Body of pancreas (tissue), 4 donors: ENCODE results near the gene BCL2L11.

Experiments
- POLR2A ChIP-seq, 3 donors: fragments of 450-650 bp; IDR thresholded peaks; one replicate each; pipeline ENCODE4 v1.6.1; 2016; ENCODE audit warnings: antibody characterized with exemption in 3 of 3, mild to moderate bottlenecking in 2 of 3
- TF ChIP-seq, protein P1 (sequence below), 7 experiments: fragments of 450-650 bp in 4 of 7; fragments of 200-600 bp in 3 of 7; sonication (generic) in 3 of 7; IDR thresholded peaks; one replicate each; pipeline ENCODE4 v1.5.1; 2016 to 2019; ENCODE audit warnings: antibody characterized with exemption in 7 of 7

DNA sequence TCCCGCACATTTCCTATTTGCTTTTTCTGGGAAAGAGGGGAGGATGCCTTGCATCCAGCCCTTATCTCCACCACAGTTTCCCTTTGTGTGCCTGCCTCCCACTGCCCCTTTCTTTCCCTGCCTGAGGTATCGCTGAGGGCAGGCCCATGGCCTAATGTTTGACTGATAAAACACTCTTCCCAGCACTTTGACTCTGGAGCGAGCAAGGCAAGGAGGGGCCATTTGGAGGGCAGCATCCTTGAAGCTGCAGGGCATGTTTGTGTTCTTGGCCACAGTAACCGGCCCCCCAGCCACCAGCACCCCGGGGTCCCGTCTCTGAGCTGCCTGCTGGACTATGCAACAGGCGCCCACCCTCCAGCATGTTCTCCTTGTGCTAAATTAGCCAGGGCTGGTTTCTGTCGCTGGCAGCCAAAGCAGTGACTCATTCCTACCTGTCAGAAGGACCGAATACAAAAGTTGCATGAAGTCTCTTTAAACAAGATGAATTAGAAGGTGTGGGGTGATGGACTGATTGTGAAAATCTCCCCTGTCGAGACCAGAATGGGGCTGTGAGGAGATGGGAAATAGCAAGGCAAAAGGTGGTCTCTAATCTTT is 50.7 kb downstream of the BCL2L11 start:
- TF ChIP-seq, protein P1, sequence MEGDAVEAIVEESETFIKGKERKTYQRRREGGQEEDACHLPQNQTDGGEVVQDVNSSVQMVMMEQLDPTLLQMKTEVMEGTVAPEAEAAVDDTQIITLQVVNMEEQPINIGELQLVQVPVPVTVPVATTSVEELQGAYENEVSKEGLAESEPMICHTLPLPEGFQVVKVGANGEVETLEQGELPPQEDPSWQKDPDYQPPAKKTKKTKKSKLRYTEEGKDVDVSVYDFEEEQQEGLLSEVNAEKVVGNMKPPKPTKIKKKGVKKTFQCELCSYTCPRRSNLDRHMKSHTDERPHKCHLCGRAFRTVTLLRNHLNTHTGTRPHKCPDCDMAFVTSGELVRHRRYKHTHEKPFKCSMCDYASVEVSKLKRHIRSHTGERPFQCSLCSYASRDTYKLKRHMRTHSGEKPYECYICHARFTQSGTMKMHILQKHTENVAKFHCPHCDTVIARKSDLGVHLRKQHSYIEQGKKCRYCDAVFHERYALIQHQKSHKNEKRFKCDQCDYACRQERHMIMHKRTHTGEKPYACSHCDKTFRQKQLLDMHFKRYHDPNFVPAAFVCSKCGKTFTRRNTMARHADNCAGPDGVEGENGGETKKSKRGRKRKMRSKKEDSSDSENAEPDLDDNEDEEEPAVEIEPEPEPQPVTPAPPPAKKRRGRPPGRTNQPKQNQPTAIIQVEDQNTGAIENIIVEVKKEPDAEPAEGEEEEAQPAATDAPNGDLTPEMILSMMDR (IDR thresholded peaks at IDR 0.05): no peak
- no peak for TF ChIP-seq POLR2A (IDR thresholded peaks at IDR 0.05)
